ENCODE results near the gene LBHD2.

LBHD2 gene

DNA sequence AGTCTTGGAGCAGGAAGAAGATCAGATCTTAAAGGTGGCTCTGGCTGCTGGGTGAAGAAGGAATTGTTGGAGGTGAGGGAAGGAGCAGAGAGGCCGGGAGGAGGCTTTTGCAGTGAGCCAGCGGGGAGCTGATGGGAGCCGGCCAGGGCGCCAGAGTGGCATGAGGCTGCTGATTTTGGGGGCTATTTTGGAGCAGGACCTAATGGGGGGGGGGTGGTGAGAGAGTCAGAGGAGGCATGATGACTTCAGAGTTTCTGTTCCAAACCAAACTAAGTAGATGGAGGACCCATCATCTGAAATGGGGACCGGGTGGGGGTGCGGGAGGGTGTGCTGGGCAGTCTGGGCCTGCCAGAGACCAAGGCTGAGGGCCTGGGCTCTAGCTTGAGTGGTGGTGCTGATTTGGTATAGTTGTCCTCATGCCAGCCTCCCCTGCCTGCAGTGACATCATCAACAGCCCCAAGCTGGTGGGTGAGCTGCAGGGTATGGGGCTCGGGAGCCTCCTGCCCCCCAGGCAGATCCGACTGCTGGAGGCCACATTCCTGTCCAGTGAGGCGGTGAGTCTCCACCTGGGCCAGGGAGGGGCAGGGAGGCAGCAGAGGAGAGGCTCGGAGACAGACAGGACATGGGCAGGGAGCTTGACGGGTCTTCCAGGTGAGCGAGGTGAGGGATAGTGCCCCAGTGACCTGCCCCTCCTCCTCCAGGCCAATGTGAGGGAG lies 45.4 kb downstream of the LBHD2 start:
- TF ChIP-seq, protein P1, sequence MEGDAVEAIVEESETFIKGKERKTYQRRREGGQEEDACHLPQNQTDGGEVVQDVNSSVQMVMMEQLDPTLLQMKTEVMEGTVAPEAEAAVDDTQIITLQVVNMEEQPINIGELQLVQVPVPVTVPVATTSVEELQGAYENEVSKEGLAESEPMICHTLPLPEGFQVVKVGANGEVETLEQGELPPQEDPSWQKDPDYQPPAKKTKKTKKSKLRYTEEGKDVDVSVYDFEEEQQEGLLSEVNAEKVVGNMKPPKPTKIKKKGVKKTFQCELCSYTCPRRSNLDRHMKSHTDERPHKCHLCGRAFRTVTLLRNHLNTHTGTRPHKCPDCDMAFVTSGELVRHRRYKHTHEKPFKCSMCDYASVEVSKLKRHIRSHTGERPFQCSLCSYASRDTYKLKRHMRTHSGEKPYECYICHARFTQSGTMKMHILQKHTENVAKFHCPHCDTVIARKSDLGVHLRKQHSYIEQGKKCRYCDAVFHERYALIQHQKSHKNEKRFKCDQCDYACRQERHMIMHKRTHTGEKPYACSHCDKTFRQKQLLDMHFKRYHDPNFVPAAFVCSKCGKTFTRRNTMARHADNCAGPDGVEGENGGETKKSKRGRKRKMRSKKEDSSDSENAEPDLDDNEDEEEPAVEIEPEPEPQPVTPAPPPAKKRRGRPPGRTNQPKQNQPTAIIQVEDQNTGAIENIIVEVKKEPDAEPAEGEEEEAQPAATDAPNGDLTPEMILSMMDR (IDR thresholded peaks at IDR 0.05; ENCODE audit: low read depth, low read length), result no peak
- no peak overlapping the region for H3K4me3 ChIP-seq (ENCODE audit: low read depth, low read length)

DNA sequence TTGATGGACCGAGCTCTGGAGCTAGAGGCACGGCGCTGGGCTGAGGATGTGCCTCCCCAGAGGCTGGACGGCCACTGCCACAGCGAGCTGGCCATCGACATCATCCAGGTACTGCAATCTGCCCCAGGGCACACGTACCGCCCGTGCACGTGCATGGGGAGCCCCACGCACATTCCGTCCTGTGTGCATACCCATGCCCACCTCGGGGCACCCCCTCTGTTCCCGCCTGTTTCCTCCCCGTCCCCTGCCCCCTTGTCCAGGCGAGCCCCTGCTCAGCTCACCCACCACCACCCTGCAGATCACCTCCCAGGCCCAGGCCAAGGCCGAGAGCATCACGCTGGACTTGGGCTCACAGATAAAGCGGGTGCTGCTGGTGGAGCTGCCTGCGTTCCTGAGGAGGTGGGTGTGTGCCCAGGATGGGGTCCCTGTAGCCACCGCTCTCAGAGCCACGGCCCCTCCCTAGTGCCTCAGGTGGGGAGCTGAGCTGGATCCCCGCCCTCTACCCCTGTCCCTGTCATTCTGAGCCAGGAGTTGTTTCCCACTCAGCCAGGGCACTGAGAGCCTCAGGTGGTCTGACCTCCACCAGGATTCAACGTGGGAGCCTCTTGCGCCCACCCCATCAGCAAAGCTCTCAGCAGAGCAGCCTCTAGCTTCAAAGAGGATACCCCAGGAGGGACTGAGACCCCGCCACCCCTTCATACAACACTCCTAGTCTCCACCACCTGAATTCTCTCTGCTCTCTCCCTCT lies 46.2 kb downstream of the LBHD2 start:
- no peak overlapping the region for H3K4me3 ChIP-seq (ENCODE audit: low read depth, low read length)
- TF ChIP-seq, protein P1 (IDR thresholded peaks at IDR 0.05; ENCODE audit: low read depth, low read length), result no peak

- no peak overlapping the region for H3K4me3 ChIP-seq (ENCODE audit: low read depth, low read length)
- TF ChIP-seq, protein P1 (IDR thresholded peaks at IDR 0.05; ENCODE audit: low read depth, low read length), result no peak
These were observed 47.0 kb downstream of the LBHD2 start for GRCh38 chr14:103130965-103131364.

GRCh38 chr14:103131580-103131979 lies 47.6 kb downstream of the LBHD2 start:
- TF ChIP-seq, protein P1 (IDR thresholded peaks at IDR 0.05; ENCODE audit: low read depth, low read length), result no peak
- H3K4me3 ChIP-seq (ENCODE audit: low read depth, low read length), result no peak overlapping the region

DNA sequence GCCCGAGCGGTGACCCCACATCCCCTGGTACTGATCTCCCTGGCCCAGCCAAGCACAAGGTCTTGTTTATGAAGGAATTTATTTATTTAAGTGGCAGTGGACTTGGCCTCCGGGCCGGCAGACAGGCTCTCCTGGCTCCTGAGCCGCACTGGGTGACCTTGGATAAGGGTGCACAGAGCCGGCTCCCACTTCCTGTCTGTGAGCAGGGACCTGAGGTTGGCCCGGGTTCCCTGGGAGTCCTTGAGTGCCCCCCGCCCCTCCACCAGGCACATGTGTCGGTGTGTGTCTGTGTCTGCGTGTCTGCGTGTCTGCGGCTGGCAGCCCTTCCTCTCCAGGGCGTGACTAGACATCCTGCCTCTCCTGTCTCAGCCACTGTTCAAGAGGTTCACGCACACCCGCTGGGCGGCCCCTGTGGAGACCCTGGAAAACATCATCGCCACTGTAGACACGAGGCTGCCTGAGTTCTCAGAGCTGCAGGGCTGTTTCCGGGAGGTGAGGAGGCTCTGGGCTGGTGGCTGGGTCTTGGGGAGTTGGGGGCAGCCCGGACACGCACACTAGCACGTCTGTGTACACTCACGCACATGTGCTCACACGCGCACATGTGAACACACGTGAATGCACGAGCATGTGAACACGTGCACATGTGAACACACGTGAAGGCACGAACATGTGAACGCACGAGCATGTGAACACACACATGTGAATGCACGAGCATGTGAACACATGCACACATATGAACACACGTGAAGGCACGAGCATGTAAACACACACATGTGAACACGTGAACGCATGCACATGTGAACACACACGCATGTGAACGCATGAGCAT lies 48.6 kb downstream of the LBHD2 start:
- TF ChIP-seq, protein P1 (IDR thresholded peaks at IDR 0.05; ENCODE audit: low read depth, low read length), result no peak

DNA sequence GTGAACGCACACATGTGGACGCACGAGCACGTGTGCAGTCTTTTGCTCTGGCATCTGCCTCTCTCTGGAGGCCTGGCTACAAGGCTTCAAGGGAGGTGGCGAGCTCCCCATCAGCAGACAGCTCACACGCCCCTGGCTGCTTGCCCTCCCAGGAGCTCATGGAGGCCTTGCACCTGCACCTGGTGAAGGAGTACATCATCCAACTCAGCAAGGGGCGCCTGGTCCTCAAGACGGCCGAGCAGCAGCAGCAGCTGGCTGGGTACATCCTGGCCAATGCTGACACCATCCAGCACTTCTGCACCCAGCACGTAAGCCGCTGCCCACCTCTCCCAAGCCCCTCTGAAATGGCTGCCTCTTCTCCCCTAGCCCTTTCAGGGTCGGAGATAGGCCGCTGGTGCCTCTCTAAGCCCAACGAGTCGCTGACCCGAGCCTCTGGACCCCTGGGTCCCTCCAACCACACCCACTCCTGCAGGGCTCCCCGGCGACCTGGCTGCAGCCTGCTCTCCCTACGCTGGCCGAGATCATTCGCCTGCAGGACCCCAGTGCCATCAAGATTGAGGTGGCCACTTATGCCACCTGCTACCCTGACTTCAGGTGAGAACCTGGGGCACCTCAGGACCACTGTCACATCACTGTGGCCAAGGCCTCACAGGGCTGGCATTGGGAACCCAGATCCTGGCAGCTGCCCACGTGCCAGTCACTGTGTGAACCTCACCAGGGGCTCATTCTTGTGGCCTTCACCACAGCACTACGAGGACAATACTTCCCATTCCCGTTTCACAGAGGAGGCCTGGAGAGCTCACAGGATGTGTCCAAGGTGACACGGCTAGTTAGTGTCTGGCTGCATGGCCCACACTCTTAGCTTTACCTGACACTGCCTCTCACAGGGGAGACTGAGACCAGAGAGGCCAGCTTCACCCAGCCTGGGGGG lies 49.5 kb downstream of the LBHD2 start:
- TF ChIP-seq, protein P1 (IDR thresholded peaks at IDR 0.05; ENCODE audit: low read depth, low read length), result no peak
- H3K4me3 ChIP-seq (ENCODE audit: low read depth, low read length), result no peak overlapping the region

More for the DNA sequence above, 48.6 kb downstream of the LBHD2 start:
- no peak overlapping the region for H3K4me3 ChIP-seq (ENCODE audit: low read depth, low read length)
